Activated gamma-delta T cell (primary cell): Measurements from ENCODE around the gene SERPINA5.
"Not testable (repeated sequence)": the region's sequence is repeated elsewhere in the genome, so short reads cannot be mapped to it uniquely, and the experiment has no call there.

Experiments used
- DNase-seq: peaks from one replicate; lab custom pipeline; 2025; lab: John Stamatoyannopoulos, UW

The SERPINA5 gene

DNA sequence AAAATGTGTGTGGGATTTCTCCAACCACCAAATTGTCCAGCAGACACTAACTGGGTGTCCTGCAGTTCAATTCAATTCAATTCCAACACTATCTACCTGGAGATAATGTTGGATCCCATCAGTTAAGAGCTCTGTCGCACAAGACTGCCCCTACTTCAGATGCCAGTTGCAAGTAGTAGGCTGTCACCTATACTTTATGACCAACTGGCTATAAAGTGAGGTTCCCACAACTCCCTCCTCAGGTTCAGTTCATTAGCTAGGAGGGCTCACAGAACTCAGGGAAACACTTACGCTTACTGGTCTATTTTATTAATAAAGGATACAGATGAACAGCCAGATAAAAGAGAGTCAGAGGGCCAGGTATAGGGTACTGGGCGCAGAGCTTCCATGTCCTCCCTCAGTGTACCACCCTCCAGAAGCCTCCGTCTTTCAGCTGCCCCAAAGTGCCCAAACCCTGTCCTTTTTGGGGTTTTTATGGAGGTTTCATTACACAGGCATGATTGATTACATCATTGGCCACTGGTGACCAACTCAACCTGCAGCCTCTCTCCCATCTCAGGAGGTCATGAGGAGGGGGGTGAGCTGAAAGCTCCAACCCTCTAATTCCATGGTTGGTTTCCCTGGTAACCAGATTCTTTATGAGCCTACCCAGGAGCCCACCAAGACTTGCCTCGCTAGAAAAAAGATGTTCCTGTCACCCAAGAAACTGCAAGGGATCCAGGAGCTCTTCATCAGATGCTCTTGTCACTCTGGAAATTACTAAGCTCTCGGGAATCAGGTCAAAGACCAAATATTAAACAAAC is 7.5 kb upstream of the SERPINA5 start:
- DNase-seq = no peak

DNA sequence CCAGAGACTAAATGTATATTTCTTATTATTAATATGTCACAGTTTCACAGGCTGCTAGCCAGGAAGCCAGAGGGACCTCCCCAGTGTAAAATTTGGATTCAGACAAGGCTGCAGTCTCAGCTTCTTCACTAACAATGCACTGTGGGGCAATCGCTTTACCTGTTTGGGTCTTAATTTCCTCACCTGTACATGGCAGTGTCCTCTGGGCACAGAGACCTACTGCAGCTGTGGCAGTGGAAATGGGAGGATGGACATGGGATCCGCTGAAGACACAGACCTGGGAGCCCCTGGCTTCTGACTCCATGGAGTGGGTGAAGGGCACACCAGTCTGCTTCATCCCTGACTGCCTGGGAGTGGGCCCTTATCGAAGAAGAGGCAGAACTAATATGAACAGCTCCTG is 6.9 kb upstream of the SERPINA5 start:
- no peak for DNase-seq

DNA sequence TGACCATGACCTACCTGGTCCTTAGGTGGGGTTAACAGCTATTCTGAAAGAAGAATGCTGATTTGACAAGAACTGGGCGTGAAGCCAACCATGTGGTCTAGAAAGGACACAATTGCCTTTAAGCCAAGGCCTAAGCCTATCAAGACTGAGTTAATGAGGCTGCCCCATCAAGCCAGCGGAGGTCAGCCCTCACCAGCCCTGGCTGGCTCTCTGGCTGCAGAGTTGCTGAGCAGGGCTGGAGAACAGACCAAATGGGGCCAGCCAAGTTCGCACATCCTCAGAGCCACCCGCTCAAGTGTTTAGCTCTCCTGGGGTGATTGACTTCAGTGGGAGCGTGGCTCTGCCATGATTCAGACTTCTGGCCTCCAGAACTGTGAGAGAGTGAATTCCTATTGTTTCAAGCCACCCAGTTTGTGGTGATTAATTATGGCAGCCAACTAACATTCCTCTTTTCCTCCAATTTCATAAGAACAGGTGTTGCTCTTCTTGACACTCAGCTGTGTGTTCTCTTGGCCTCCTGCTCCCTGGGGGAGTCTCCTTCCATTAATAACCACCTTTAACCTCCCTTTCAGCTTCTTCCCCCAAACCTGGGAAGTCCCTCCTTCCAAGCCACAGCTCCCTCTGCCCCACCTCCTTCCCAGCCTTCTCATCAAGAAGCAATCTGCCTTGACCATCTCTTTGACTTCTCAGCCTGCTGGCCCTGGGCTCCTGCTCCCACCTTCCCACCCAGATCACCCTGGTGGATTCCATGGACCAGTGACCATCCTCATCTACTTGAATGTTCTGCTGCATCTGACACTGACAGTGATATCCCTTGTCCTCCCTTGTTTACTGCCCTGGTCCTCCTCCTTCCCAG is 5.3 kb upstream of the SERPINA5 start:
- no peak for DNase-seq

DNA sequence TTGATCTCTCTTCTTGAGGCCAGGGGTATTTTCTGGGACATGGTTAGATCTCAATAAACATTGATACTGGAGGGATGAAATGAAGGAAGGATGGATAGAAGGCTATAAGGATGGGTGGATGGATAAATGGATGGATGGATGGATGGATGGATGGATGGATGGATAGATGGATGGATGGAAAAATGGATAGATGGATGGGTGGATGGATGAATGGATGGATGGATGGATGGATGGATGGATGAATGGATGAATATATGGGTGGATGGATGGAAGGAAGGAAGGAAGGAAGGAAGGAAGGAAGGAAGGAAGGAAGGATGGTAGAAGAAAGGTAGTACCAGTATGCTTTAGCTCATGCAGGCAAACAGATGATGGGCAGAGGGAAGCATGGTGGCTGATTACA is 3.8 kb upstream of the SERPINA5 start:
- DNase-seq = not testable (repeated sequence)

DNA sequence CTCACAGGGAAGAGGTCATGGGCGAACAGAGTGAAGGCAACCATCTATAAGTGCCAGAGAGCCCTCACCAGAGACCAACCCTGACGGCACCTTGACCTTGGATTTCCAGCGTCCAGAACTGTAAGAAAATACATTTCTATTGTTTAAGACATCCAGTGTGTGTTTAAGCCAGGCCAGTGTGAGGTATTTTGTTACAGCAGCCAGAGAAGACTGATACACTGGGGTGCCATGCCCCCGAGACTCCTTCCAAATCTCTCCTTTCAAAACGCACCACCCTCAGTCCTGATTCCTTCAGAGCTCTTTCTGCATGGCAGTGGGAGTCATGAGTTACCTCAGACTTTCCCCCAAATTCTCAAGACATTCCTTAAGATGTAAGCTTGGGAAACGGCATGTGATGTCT is 2.5 kb upstream of the SERPINA5 start:
- DNase-seq = no peak

- DNase-seq = no peak
These were observed 1.0 kb downstream of the SERPINA5 start for GRCh38 chr14:94582199-94582750.

GRCh38 chr14:94582851-94583250 is 1.6 kb downstream of the SERPINA5 start:
- no peak for DNase-seq

- DNase-seq = no peak
These were observed 2.3 kb downstream of the SERPINA5 start for GRCh38 chr14:94583557-94583956.

DNA sequence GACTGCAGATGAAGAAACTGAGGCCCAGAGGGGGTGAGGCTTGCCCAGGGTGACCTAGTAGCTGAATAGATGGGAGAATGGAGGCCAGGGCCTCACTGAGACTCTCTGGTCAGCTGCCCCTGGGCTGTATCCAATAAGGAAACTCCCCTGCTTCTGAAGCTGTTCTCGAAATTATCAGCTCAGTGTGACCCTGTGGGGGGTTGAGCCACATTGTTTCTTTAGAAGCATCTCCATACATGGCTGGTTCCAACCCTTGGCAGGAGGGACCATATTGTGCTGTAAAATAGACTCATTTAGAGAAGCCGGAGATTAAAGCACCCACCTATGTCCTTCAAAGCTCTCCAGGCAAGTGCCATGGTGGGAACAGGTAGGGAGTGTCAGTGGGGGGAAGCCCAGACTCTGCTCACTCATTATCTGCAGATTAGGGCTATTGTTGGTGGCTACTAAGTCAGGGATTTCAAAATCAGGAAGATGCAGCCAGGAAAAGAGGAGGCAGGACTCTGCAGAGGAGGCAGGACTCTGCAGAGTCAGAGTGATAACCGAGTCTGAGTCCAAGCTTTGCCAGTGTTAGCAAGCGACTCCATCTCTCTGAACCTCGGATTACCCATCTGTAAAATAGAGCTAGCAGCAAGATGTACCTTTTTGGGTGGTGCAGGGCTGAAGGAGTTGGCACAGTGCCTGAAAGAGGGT is 3.5 kb downstream of the SERPINA5 start:
- no peak for DNase-seq

DNA sequence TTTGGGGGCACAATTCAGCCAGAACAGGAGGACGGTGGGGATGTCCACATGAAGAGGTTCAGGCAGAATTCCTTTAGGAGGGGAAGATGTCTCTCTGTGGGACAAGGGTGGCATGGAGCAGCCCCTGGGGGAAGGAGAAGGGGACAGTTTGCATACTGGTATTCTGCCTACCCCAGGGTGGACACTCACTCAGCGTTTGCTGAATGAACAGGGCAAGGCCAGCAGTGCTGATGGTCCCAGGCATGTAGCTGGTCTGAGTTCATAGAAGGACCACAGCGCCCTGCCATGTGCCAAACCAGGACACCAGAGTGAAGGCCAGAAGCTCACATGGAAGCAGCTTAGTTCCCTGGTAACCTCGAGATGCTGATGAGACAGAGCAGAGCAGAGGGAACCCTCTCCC is 5.4 kb downstream of the SERPINA5 start:
- no peak for DNase-seq

- DNase-seq = no peak
These were observed 7.1 kb downstream of the SERPINA5 start for GRCh38 chr14:94588311-94588710.

DNA sequence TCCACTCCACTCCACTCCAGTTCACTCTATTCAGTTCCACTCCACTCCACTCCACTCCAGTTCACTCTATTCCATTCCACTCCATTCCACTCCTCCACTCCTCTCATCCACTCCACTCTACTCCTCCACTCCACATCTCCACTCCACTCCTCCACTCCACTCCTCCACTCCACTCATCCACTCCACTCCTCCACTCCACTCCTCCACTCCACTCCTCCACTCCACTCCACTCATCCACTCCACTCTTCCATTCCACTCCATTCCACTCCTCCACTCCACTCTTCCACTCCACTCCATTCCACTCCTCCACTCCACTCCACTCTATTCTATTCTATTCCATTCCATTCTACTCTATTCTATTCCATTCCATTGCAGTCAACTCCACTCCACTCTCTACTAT is 9.8 kb downstream of the SERPINA5 start:
- no peak for DNase-seq

DNA sequence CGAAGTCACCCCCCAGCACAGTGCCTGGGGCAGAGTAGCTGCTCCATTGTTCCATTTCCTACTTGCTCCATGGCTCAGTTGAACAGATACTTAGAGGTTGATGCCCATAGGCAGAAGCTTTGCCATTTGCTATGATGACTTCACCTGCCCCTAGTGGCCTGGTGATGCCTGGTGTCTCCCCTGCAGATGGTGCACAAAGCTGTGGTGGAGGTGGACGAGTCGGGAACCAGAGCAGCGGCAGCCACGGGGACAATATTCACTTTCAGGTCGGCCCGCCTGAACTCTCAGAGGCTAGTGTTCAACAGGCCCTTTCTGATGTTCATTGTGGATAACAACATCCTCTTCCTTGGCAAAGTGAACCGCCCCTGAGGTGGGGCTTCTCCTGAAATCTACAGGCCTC is 10.6 kb downstream of the SERPINA5 start:
- no peak for DNase-seq

DNA sequence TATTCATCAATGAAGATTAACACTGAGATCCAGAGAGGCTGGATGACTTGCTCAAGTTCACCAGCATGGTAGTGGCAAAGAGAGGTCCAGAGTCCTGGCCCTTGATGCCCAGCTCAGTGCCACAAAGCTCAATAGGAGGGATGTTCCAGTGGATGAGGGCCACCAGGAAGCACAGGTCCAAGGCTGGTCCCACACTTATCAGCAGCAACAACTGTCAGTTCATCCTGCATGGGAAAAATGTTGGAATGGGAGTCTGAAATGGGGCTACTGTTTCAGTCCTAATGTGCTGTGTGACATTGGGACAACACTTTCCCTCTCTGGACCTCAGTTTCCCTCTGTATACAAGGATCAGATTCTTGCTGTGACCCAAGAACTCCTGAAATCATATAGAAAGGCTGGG is 11.2 kb downstream of the SERPINA5 start:
- DNase-seq = no peak

DNA sequence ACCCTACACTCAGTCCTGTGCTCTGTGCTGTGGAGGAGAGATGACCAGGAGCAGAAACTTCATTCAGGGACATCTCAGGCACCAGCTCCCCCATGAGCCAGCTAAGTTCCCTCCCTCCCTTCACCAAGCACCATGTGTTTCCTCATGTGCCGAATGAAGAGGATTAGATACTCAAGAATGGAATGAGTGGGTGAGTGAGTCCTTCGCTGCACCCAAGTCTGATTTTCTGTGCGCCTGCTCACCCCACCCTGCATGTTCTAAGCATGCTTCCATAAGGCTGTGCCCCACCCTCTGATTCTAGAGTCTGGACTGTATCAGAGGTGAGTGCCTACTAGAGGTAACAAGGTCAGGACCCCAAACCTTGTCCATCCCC is 12.1 kb downstream of the SERPINA5 start:
- DNase-seq = no peak

- DNase-seq = no peak
These were observed 12.7 kb downstream of the SERPINA5 start for GRCh38 chr14:94593749-94594431.

DNA sequence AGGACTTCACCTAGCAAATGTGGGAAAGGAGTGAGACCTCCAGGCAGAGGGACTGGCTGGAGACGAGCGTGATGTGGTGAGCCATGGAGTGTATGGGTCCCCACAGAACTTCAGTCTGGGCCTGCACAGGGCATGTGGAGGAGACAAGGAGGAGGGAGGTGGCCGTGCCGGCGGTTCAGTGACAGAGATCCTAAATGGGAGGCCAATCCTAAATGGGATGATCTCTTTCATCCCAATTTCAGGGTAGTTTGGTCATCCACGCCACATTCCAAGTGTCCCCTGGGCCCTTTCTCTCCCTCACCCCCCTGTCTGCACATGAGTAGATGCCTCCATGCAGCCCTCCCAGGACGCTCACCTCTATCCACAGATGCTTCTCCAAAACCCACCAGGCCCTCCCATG is 13.2 kb downstream of the SERPINA5 start:
- DNase-seq = no peak

DNA sequence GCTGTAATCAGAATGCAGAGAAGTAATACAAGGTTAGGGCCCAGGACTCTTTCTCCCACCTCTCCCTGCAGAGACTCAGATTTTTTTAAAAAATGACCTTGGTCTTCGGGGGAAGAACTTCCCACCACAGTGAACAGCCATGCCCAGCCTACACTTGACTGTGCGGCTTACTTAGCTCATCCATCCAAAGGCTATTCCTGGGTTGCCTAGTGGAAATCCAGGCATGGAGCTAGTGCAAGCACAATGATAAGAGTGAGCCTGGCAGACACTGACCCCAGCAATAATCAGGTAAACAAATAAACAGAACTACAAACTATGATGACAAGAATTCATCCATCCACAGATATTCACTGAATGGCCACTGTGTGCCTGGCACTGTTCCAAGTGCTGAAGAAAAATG is 14.7 kb downstream of the SERPINA5 start:
- DNase-seq = no peak

DNA sequence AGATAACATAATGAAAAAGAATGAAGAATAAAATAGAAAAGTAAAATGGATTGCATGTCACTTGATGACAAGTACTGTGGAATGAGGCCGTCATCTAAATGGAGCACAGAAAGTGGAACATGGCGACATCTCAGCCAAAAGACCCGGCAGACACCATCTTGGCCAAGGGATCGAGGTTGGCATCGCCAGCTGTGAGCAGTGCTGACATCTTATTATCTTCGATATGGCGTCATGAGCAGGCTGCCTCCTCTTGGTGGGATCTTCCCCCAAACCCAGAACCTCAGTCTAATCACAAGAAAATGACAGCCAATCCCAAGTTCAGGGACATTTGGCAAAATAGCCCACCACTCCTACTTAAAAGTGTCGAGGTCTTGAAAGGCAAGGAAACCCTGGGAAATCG is 15.1 kb downstream of the SERPINA5 start:
- DNase-seq = no peak

DNA sequence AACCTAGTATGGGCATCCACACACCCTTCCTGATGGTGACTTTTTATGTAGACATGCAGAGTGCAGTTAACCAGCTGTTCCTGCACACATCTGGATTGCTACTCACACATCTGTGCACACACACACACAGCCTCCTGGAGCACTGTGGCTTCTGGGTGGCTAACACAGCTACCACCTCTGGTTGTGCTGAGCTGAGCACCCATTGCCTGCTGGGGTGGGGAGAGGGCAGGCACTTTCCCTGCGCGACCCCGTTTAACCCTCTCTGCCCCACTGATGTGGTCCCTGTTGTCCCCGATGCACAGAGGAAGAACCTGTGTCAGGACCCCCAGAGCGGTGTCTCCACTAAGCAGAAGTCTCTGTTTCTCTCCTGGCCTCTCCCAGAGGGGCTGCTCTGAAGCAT is 16.6 kb downstream of the SERPINA5 start:
- DNase-seq = no peak

- no peak for DNase-seq
These were observed 17.2 kb downstream of the SERPINA5 start for GRCh38 chr14:94598506-94598815.
